HEK293 (cell line): ENCODE data around the gene MGAT4C.

Experiments used
- CTCF ChIA-PET: fragments of 350-600 bp; formaldehyde crosslinking; extraction: SDS; loops from one replicate; lab custom pipeline; 2021; ENCODE audit warnings: antibody characterized with exemption; lab: Yijun Ruan, JAX
- POLR2A ChIA-PET: fragments of 300-600 bp; formaldehyde crosslinking; extraction: SDS; loops from one replicate; lab custom pipeline; 2020; ENCODE audit warnings: antibody characterized with exemption, inconsistent platforms; lab: Yijun Ruan, JAX
- H3K27ac ChIP-seq: fragments of 200-500 bp; sonication (Bioruptor generic); 2 replicates; pipeline ENCODE4 v1.5.1; 2014; ENCODE audit warnings: low read depth, low read length, control low read depth, inconsistent platforms; ENCODE audit errors: extremely low read depth
- H3K36me3 ChIP-seq, 2 experiments: fragments of 200-500 bp in 1 of 2; sonication (Bioruptor generic) in 1 of 2; 1 replicate in 1 of 2; 2 replicates in 1 of 2; pipeline ENCODE4 v1.5.1; 2014 to 2017; ENCODE audit warnings: inconsistent platforms in 2 of 2, low read length in 2 of 2; ENCODE audit not compliant: control insufficient read depth in 2 of 2, insufficient read depth in 1 of 2
- H3K4me1 ChIP-seq: fragments of 200-500 bp; sonication (Bioruptor generic); 2 replicates; pipeline ENCODE4 v1.5.1; 2014; ENCODE audit warnings: mild to moderate bottlenecking, low read length, inconsistent platforms; ENCODE audit not compliant: control insufficient read depth, insufficient read depth
- H3K4me3 ChIP-seq: 2 replicates; pipeline ENCODE4 v1.5.1; 2011; ENCODE audit warnings: low read depth, mild to moderate bottlenecking, control low read depth, low read length, moderate library complexity
- H3K9me3 ChIP-seq: fragments of 200-500 bp; sonication (Bioruptor generic); 2 replicates; pipeline ENCODE4 v1.5.1; 2014; ENCODE audit warnings: low read depth, low read length, inconsistent platforms; ENCODE audit not compliant: control insufficient read depth, insufficient read depth
- GLI4 ChIP-seq: fragments of 450-650 bp; formaldehyde crosslinking; IDR thresholded peaks from 2 replicates; pipeline ENCODE4 v1.5.1; 2016; ENCODE audit warnings: missing biosample characterization, missing genetic modification characterization
- IKZF3 ChIP-seq: fragments of 450-650 bp; IDR thresholded peaks from 2 replicates; pipeline ENCODE4 v1.5.0; 2018; ENCODE audit warnings: missing biosample characterization, mild to moderate bottlenecking, missing genetic modification characterization, moderate library complexity
- PATZ1 ChIP-seq: fragments of 450-650 bp; formaldehyde crosslinking; IDR thresholded peaks from 2 replicates; pipeline ENCODE4 v1.5.1; 2016; ENCODE audit warnings: missing biosample characterization, missing genetic modification characterization
- PRDM2 ChIP-seq: fragments of 450-650 bp; formaldehyde crosslinking; IDR thresholded peaks from 2 replicates; pipeline ENCODE4 v1.5.1; 2016; ENCODE audit warnings: missing biosample characterization, missing genetic modification characterization, borderline replicate concordance
- YY1 ChIP-seq: fragments of 450-650 bp; formaldehyde crosslinking; IDR thresholded peaks from 2 replicates; pipeline ENCODE4 v1.5.1; 2018; ENCODE audit warnings: missing biosample characterization, missing genetic modification characterization
- YY2 ChIP-seq: fragments of 450-650 bp; formaldehyde crosslinking; IDR thresholded peaks from 2 replicates; pipeline ENCODE4 v1.5.1; 2016; ENCODE audit warnings: missing biosample characterization, missing genetic modification characterization
- ZFP69B ChIP-seq: fragments of 450-650 bp; formaldehyde crosslinking; IDR thresholded peaks from 2 replicates; pipeline ENCODE4 v1.5.1; 2016; ENCODE audit warnings: missing biosample characterization, missing genetic modification characterization
- ZNF174 ChIP-seq: fragments of 450-650 bp; formaldehyde crosslinking; IDR thresholded peaks from 2 replicates; pipeline ENCODE4 v1.5.0; 2017; ENCODE audit warnings: missing biosample characterization, mild to moderate bottlenecking, missing genetic modification characterization
- ZNF175 ChIP-seq: fragments of 450-650 bp; formaldehyde crosslinking; IDR thresholded peaks from 2 replicates; pipeline ENCODE4 v1.5.1; 2016; ENCODE audit warnings: missing biosample characterization, missing genetic modification characterization
- ZNF2 ChIP-seq: fragments of 450-650 bp; formaldehyde crosslinking; IDR thresholded peaks from 2 replicates; pipeline ENCODE4 v1.5.1; 2016; ENCODE audit warnings: missing biosample characterization, missing genetic modification characterization
- ZNF335 ChIP-seq: fragments of 450-650 bp; formaldehyde crosslinking; conservative IDR thresholded peaks from 2 replicates; pipeline ENCODE4 v1.5.1; 2016; ENCODE audit warnings: missing biosample characterization, missing genetic modification characterization
- ZNF366 ChIP-seq: fragments of 450-650 bp; formaldehyde crosslinking; conservative IDR thresholded peaks from 2 replicates; pipeline ENCODE4 v1.5.1; 2016; ENCODE audit warnings: missing biosample characterization, missing genetic modification characterization
- ZNF48 ChIP-seq: fragments of 450-650 bp; formaldehyde crosslinking; IDR thresholded peaks from 2 replicates; pipeline ENCODE4 v1.5.1; 2016; ENCODE audit warnings: missing biosample characterization, missing genetic modification characterization
- ZNF501 ChIP-seq: fragments of 450-650 bp; formaldehyde crosslinking; IDR thresholded peaks from 2 replicates; pipeline ENCODE4 v1.5.1; 2016; ENCODE audit warnings: missing biosample characterization, missing genetic modification characterization
- ZNF513 ChIP-seq: fragments of 450-650 bp; IDR thresholded peaks from 2 replicates; pipeline ENCODE4 v1.5.1; 2018; ENCODE audit warnings: missing biosample characterization, missing genetic modification characterization
- ZNF514 ChIP-seq: fragments of 450-650 bp; formaldehyde crosslinking; IDR thresholded peaks from 2 replicates; pipeline ENCODE4 v1.5.1; 2016; ENCODE audit warnings: missing biosample characterization, missing genetic modification characterization
- ZNF521 ChIP-seq: fragments of 450-650 bp; formaldehyde crosslinking; IDR thresholded peaks from 2 replicates; pipeline ENCODE4 v1.5.1; 2017; ENCODE audit warnings: missing biosample characterization, mild to moderate bottlenecking, missing genetic modification characterization
- ZNF549 ChIP-seq: fragments of 450-650 bp; IDR thresholded peaks from 2 replicates; pipeline ENCODE4 v1.5.1; 2018; ENCODE audit warnings: missing biosample characterization, missing genetic modification characterization, mild to moderate bottlenecking, inconsistent platforms, moderate library complexity
- ZNF555 ChIP-seq: fragments of 450-650 bp; formaldehyde crosslinking; conservative IDR thresholded peaks from 2 replicates; pipeline ENCODE4 v1.5.1; 2017; ENCODE audit warnings: missing biosample characterization, mild to moderate bottlenecking, missing genetic modification characterization, inconsistent platforms
- ZNF610 ChIP-seq: fragments of 450-650 bp; formaldehyde crosslinking; IDR thresholded peaks from 2 replicates; pipeline ENCODE4 v1.5.1; 2016; ENCODE audit warnings: missing biosample characterization, missing genetic modification characterization, borderline replicate concordance
- ZNF626 ChIP-seq: fragments of 450-650 bp; sonication (Bioruptor Pico); formaldehyde crosslinking; IDR thresholded peaks from 2 replicates; pipeline ENCODE4 v1.5.1; 2018; ENCODE audit warnings: missing biosample characterization, missing genetic modification characterization, inconsistent platforms
- ZNF670 ChIP-seq: fragments of 450-650 bp; formaldehyde crosslinking; IDR thresholded peaks from 2 replicates; pipeline ENCODE4 v1.5.1; 2016; ENCODE audit warnings: missing biosample characterization, missing genetic modification characterization, low read depth
- ZNF76 ChIP-seq: fragments of 450-650 bp; formaldehyde crosslinking; IDR thresholded peaks from 2 replicates; pipeline ENCODE4; 2016; ENCODE audit warnings: low read depth, missing biosample characterization, missing genetic modification characterization, borderline replicate concordance
- ZNF843 ChIP-seq: fragments of 450-650 bp; formaldehyde crosslinking; IDR thresholded peaks from 2 replicates; pipeline ENCODE4 v1.5.1; 2016; ENCODE audit warnings: missing biosample characterization, missing genetic modification characterization
- ZSCAN23 ChIP-seq: fragments of 450-650 bp; formaldehyde crosslinking; IDR thresholded peaks from 2 replicates; pipeline ENCODE4 v1.5.1; 2016; ENCODE audit warnings: missing biosample characterization, missing genetic modification characterization
- ZSCAN4 ChIP-seq: fragments of 450-650 bp; formaldehyde crosslinking; IDR thresholded peaks from 2 replicates; pipeline ENCODE4 v1.5.1; 2017; ENCODE audit warnings: missing biosample characterization, missing genetic modification characterization

MGAT4C gene

GRCh38 chr12:85996280-85996679 lies 259.9 kb downstream of the MGAT4C start:
- TF ChIP-seq ZNF174 (tag by site-specific recombination) (no peak), ZSCAN23 (tag by site-specific recombination) (no peak), ZNF501 (no peak), ZNF670 (no peak), ZNF521 (no peak), ZNF366 (tag by site-specific recombination) (no peak), ZNF2 (no peak)
- Histone ChIP-seq H3K9me3 (no peaks in the 10 kb centered on the region; the same call in 1 of the 2 replicates), H3K4me1 (no peaks in the 10 kb centered on the region), H3K4me3 (no peak overlapping the region), H3K36me3 (no peaks in the 10 kb centered on the region), H3K27ac (no peak overlapping the region)
- ChIA-PET POLR2A (no interaction called here), CTCF (no interaction called here)

- CTCF ChIA-PET = interaction anchor here (1.0 kb wide), 1 partner anchor 20 kb away, joined by 6 read pairs; no protein-coding TSS in a partner anchor
- H3K9me3 ChIP-seq = no peaks in the 10 kb centered on the region; the same call in 1 of the 2 replicates
- no peaks in the 10 kb centered on the region for H3K36me3 ChIP-seq
- no peaks in the 10 kb centered on the region for H3K4me1 ChIP-seq
- no peak overlapping the region for H3K4me3 ChIP-seq
- POLR2A ChIA-PET = no interaction called here
- no peak overlapping the region for H3K27ac ChIP-seq
- TF ChIP-seq ZNF335 (tag by site-specific recombination) (no peak), ZNF555 (no peak), ZNF175 (tag by site-specific recombination) (no peak), ZFP69B (tag by site-specific recombination) (no peak), ZNF514 (tag by site-specific recombination) (no peak), ZNF48 (tag by site-specific recombination) (no peak), ZNF549 (tag by site-specific recombination) (no peak), YY2 (tag by site-specific recombination) (no peak), ZNF513 (tag by site-specific recombination) (no peak), ZNF610 (tag by site-specific recombination) (no peak), PRDM2 (tag by site-specific recombination) (no peak), GLI4 (tag by site-specific recombination) (no peak), PATZ1 (tag by site-specific recombination) (no peak), IKZF3 (tag by site-specific recombination) (no peak), ZNF843 (tag by site-specific recombination) (no peak), YY1 (no peak), ZNF626 (no peak), ZNF76 (tag by site-specific recombination) (no peak), ZSCAN4 (no peak)
These were observed 262.4 kb downstream of the MGAT4C start for GRCh38 chr12:85993746-85994145.
